NCI-H345 treated with DMSO at 0.1 percent for 48 hours (cell line): ENCODE measurements around the gene SFRP4.

Source experiments
- DNase-seq: peaks from one replicate; lab custom pipeline; 2025; ENCODE audit not compliant: unreplicated experiment; lab: John Stamatoyannopoulos, UW

Gene SFRP4

DNA sequence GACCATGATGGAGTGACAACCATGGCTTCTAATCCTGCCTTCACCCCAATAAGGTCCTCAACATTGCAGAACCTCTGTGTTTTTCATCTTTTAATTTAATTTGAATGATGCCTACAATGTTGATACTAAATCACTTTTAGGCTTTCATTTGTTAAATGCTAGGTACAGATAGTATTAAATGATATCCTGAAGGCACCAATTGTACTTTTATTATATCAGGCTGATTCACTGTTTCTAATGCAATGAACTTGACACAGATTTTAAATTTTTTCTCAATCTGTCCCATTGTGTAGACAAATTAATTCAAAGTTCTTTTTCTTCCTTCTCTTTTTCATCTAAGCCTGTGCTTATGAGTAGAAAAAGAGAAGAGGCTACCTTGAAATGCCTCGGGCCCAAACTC is 9.0 kb upstream of the SFRP4 start:
- DNase-seq, result no peak

DNA sequence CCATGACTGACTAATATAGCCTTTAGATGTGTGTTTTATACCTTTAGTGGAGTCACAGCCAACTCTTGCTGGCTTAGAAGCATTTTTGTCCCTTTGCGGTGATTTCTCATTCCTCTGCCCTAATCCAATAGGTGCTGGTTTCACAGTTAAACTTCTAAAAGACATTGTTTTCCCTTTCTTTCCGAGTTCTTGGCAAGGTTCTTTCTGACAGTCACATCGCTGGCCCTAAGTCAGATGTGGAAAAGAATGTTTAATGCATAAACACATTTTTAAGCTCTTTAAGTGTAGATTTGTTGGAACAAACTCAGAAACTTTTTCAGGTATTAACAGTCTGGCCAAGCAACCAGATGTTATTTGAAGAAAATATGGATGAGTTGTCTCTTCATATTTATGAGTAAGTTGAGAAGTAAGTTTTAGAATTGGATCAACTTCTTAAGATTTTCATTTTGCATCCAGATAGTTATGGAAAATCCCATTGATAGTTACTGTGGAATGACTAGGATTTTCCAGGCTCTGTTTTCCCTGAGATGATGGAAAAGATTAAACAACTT is 7.9 kb upstream of the SFRP4 start:
- DNase-seq, result no peak

DNA sequence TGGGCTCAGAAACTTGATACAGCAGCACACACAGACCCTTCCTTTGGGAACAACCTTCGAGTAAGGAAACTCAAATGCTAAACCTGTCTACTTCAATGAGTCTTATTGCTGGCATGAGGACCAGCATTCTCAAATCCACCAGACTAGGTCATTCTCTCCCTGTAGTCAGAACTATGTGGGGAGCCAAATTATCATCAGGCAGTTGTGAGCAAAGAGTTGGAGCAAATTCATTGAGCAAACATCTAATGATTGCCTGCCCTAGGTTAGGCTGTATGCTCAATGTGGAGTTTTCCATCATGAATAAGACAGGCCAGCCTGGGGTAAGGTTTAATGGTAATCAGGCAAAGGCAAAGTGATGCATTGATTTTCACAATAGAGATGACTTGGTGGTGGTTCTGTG is 7.4 kb upstream of the SFRP4 start:
- no peak for DNase-seq

DNA sequence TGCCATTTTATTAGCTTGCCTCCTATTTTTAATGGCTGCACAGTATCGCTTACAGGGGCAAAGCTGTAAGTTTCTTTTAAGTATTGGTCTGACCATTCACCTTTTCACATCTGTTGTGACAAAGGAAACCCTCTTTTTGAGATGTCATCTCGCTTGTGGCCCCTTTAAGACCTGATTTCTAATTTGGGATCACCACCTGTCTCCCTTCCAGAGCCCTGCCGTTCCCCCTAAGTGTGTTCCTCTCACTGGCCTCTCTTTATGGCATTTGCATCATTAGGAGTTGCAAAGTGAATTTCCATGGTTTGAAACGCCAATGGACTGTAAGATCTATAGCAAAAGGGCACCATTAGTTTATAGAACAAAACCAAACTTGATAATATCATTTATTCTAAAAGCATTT is 5.3 kb upstream of the SFRP4 start:
- no peak for DNase-seq

DNA sequence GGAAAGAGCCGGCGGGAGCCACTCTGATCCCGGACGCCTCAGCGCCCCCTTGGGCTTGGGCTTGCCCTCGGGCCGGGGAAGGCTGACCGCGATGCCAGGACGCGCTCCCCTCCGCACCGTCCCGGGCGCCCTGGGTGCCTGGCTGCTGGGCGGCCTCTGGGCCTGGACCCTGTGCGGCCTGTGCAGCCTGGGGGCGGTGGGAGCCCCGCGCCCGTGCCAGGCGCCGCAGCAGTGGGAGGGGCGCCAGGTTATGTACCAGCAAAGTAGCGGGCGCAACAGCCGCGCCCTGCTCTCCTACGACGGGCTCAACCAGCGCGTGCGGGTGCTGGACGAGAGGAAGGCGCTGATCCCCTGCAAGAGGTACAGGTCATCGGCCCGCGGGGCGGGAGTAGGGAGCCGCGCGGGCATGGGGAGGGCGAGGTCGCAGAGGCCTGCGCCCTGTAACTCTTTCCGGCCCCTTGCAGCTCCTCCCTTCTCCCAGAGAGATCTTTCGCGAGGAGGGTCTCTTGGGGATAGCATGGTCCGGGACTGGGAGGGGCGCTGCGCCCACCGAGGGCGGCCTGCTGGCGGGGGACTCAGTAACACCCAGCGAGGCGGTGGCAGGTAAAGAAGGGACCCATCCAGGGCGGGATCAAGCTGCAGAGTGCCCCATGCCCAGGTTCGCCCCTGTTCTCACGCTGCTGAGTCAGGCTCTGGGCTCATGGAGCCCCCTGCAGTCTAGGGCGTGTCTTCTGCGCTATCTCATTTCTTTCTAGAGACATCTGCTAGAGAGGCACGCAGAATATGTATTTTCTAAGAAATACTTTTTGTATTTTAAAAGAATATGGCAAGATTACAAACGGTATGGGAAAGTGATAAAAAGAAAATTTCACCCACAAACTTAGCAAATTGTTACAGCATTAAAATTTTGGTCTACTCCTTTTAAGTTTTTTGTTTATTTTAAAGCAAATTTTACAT is 4.5 kb upstream of the SFRP4 start:
- peak; percentile 35 for DNase-seq

DNA sequence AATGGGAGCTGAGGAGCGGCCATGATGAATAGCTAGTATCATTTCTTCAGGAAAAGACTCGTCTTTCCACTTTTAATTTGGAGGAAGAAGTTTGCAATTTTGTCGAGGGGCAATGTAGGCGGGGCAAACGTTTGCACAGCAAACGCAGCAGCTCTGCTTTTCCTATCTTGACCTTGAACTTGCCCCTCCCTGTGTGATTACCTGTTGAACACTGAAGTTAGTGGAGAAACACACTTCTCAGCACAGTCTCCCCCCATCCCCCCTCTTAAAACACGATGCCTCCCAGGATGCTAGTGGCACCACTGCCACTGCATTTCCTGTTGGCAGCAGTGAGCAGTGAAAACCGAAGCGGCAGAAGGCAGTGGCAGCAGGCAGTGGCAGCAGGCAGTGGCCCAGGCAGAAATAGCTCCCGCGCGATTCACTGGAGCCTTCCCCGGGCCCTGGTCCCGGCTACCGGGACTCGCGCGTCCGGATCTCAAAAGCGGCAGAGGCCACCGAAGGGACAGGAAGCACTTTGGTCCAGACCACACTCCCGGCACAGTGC is 3.8 kb upstream of the SFRP4 start, which contains the start of gene EPDR1:
Gene EPDR1, plus strand, starts transcription at position 336 of the 544 bp plus-strand sequence. CDS start 300 bp downstream, outside the sequence.
- peak; percentile 55 for DNase-seq

DNA sequence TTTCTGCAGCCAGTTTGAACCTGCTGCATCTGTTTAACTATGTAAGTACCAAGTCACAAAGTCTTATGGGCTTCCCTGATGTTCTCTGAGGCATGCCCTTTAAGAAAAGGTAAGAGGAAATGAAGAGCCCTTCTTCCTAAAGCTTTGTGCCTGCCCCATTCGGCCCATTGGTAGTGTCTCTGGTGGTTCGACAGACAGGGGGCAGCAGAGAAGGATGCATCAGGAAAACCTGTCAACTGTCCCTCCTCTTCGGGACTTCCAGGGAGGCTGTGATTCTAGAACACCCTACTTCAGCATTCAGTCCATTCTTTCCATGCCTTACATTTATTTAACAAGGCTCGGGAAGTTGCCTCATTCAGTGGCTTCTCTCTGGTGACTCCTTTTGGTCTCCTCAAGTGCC is 1.9 kb upstream of the SFRP4 start:
- DNase-seq, result no peak

DNA sequence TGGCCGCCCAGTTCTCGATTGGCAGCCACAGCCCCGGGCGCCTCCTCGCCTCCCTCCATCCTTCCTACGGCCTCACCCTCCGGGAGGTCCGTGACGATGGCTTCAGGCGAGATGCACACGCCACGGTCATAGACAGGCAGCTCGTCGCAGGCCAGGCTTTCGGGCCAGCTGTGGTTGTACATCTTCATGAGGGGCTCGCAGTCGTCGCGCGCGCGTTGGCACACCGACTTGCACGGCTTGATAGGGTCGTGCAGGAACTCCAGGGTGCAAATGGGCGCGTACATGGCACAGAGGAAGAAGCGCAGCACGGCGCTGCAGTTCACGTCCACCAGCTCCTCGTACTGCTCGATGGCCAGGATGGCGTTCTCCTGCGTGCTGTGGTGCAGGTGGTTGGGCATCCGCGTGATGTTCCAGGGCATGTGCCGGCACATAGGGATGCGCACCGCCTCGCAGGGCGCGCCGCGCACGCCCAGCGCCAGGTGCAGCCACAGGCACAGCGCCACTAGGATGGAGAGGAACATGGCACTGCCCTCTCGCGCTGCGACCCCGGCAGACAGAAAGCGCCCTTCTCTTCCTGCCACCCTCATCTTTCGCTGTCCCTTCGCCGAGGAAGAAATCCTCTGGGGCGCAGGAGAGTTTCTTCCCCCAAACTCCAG is 472 bp downstream of the SFRP4 start:
- no peak for DNase-seq

DNA sequence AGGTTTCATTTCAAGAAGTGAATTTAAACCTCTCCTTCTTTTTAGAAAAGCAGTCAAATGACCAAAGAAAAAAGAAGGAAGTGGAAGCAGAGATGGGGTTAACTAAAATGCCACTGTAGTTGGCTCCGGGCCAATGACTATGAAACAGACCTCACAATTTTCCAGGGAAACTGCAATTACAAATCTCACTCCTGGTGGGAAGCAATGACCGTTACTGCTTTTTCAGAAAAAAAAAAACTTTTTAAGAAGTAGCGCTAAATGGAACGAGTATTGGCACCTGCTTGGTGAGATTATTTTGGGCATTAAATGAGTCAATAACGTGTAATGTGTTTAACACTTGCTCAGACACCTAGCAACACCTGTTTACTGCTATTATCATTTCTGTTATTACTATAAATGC is 1.2 kb downstream of the SFRP4 start:
- no peak for DNase-seq

DNA sequence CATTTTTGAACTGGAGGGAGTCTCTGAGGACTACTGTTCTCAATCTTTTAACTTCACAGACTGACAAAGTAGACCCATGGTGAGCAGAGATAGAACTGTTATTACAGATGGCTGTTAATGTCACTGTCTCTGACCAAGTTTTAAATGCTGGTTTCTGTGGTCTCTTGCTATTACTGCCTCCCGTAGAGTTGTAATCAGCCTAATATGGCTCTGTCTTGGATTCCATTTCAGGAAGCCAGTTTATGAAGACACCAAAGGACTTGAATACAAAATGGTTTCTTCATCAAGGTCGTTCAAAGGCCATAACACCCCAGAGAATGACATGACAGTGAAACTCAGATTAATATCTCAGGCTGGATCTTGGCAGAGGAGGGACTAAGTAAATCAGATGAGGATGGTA is 3.9 kb downstream of the SFRP4 start:
- DNase-seq, result no peak

DNA sequence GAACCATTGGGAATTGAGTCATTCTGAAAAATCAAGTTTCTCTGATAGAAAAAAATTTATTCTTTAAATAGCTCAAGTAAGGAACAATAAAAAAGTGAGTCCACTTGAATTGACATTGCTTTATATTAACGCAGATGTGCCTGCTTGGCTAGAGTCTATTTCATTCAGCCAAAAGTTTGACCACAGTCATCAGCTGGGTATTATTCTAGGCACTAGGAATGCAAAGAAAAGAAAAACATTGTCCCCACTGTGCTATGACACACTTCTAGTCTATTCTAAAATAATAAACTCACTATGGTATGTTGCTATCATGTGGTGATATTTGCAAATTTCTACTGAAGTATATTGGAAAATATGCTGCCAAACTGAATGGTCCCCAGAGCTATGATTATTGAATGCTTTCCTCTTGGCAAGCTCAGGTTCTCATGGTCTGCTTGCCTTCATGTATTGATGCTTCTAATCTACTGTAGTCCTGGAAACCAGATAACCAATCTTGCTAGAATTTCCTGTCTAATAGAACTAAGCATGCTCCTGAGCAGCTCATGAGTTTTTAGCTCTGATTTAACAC is 8.3 kb downstream of the SFRP4 start:
- DNase-seq, result no peak

DNA sequence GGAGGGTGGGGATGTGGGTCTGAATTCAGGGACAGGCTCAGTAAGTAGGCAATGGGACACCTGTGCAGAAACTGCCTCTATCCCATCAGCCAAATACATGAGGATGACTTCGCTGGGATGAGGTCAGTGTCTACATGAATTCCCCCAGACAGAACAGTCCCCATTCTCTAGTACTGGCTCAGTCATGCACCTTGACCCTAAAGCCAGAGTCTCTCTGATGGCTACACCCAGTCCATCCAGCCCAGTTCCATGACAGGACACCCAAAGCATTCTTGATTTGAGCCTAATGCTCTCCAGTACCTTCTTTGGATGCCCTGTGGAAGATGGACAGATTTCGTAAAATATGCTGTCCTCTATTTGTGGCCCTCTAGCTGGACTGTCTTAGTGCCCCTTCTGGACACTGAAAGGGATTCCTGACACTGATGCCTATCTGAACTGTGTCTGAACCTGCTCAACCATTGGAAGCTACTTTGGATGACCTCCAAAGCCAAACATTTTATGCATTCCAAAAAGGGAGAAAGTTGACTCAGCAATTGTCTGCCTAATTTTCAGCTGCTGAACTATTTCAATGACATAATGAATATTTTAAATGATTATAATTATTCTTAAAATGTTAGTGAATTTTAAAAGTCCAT is 14.6 kb downstream of the SFRP4 start:
- DNase-seq, result no peak

DNA sequence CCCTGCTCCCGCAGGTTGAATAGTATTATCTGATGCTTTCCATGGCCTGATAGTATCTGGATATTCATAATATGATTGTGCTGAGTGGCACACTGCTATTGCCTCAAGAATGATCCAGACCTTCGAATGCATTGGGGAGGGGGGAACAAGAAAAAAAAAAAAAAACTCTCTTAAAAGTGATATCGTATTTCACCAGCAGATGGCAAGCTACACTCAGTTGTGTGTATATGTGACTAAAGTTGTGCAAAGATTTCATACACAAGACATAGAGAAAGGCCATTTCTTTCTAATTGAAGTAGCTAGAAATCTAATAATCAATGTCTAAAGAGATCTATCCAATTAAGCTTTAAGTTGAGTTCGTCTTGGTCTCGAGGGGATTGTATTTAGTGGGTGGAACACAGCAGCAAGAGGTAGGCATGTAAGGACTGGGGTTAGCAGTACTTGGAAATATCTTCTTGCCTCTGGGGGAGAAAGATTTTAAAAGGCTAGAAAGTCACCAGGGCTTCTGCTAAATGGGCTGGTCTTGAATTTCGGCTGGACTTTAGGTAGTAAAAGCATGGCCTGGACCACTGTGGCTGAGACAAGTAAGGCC is 15.3 kb downstream of the SFRP4 start:
- peak; percentile 20 for DNase-seq

DNA sequence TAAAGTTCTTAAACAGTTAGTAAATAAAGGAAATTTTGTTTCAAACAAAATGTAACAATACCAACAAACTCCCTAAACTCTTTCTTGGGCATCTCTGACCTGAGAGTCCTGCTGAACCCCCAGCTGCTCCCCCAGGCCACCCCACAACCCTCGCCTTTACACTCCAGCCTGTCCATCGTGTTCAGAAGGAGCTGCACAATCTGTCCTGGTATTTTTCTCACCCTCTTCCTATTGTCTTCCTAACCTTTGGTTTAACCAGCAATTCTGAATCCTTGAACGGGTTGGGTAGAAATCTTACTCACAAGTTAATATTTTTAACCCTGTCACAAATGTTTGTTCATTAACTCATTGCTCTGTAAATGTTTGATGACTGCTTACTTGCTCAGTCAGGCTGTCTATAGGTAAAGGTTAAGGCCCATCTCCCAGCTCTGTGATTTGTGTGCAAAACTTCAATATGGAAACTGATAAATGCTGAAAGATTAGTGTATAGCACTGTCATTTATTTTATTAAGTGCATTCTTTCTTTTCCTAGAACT is 16.8 kb downstream of the SFRP4 start:
- no peak for DNase-seq

DNA sequence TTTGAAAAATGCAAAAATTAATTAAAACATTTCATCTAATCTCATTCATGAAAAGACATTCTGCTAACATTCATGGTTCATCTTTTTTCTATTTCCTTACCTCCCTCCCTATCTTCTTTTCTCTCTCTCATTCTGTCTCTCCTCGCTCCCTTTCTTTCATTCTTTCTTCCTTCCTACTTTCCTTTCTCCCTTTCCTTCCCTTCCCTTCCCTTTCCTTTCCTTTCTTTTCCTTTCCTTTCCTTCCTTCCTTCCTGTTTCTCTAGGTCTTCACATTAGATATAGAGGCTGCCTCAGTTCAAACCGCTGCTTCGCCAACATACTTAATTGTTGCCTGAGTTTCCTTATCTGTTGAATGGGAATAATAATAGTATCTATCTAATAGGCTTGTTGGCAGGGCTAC is 21.9 kb downstream of the SFRP4 start:
- no peak for DNase-seq

DNA sequence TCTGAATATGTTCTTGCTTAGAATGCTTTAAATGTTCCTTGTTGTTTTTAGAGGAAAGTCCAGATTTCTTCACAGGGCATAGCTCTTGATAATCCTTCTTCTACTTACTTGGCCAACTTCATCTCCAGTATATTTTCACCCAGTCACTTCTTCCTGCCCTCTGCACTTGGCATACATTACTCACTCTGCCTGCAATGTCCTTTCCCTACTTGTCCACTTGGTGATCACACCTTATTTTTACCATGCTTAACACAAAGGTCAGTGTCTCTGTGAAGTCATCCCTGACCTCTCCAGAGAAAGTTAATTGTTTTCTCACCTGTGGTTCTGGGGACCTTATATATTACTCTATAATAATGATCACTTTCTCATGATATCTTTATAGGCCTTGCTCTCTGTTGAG is 23.3 kb downstream of the SFRP4 start:
- no peak for DNase-seq

DNA sequence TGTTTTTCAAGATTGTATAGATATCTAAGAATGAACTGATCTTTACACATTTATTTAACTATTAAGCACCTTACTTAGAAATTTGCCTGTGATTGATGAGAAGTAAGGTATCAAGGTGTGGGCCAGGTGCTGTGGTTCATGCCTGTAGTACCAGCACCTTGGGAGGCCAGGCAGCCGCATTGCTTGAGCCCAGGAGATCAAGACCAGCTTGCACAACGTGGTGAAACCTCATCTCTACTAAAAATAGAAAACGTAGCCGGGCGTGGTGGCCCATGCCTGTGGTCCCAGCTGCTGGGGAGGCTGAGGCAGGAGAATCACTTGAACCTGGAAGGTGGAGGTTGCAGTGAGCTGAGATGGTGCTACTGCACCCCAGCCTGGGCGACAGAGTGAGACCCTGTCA is 34.5 kb downstream of the SFRP4 start:
- no peak for DNase-seq
